Heart left ventricle (tissue), 13 donors: ENCODE measurements around the gene TCF4.

ENCODE experiments used
- POLR2A ChIP-seq, 2 donors: fragments of 450-650 bp; IDR thresholded peaks; one replicate each; pipeline ENCODE4 v1.6.1; 2017; ENCODE audit warnings: antibody characterized with exemption in 2 of 2, mild to moderate bottlenecking in 2 of 2, moderate library complexity in 2 of 2
- TF ChIP-seq, protein P1 (sequence below), 12 donors: fragments of 200-600 bp; sonication (generic) in 4 of 12; IDR thresholded peaks; one replicate each; pipeline versions ENCODE4 v1.5.0 to v1.8.0; 2018 to 2022; ENCODE audit warnings: antibody characterized with exemption in 12 of 12, mild to moderate bottlenecking in 5 of 12
- donor health status: ischemic (EF 13 %, LVEDD 7.1; RV severe dilation, severe dysfunction).
- donor health status: DM: no; HTN: yes; CAD: no.
- donor health status: DM: no; HTN: no; CAD: no.
- donor health status: ischemic (EF 25% LVEDD 6.9; RV normal size, moderate dysfunction).
- donor health status: ischemic (EF 25% LVEDD 5.7; RV mildly dilated, moderate dysfunction).
- donor health status: ischemic (EF 35%, LVEDD 5.7; RV mildly dilated, moderate dysfunction).
- donor health status: nonischemic (EF 11% LVEDD 7.7; RV severe dilation, severe dysfunction).
- donor health status: DM: yes; HTN: yes; CAD: no.
- donor health status: PGD.
- donor health status: ischemic (EF 29% LVEDD 5.4; RV normal size, mild dysfunction).
- donor health status: nonischemic (EF 23%, LVEDD 6.1; RV moderate dilation, normal function).

DNA sequence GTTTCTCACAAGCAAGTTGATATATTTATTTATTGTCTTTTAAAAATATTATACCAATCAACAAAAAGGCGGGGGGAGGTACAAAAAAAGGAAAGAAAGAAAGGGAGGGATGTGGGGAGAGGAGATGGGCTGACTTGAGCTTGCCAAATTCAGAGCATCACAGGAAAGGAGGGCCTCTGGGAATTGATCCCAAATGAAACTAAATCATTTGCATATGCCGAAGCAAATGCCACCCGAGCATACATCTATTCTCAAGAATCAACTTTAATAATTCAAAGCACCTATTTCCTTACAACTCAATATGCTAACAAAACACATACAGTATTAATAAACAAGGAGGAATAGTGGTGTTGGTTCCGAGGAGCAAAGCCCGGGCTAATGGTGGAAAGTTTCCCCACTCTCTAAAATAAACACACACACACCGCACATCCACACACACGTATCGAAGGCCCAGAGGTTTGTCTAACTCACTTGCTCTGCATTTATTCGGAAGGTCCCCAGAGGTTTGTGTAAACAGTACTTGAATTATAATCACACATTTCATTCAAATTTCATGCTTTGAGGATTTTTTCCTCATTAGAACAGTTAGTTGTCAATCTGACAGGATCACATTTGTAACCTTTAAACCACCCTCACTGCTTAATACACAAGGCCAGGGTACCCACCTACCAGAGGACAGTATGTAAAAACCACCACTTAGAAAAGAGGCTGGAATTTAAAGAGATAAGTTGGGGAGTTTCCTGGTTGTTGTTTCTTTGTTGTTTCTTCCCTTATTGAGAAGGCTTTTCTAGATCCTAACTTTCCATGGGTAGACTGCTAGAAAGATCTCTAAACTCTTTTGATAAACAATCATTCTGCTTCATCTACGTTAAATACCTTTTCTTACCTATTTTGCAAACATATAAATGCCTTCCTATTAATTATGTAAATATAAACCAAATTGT, 264.7 kb downstream of the TCF4 start:
- TF ChIP-seq, protein P1, sequence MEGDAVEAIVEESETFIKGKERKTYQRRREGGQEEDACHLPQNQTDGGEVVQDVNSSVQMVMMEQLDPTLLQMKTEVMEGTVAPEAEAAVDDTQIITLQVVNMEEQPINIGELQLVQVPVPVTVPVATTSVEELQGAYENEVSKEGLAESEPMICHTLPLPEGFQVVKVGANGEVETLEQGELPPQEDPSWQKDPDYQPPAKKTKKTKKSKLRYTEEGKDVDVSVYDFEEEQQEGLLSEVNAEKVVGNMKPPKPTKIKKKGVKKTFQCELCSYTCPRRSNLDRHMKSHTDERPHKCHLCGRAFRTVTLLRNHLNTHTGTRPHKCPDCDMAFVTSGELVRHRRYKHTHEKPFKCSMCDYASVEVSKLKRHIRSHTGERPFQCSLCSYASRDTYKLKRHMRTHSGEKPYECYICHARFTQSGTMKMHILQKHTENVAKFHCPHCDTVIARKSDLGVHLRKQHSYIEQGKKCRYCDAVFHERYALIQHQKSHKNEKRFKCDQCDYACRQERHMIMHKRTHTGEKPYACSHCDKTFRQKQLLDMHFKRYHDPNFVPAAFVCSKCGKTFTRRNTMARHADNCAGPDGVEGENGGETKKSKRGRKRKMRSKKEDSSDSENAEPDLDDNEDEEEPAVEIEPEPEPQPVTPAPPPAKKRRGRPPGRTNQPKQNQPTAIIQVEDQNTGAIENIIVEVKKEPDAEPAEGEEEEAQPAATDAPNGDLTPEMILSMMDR (IDR thresholded peaks at IDR 0.05), result no peak
- no peak for TF ChIP-seq POLR2A (IDR thresholded peaks at IDR 0.05)
